MM.1S (cell line): ENCODE data around the gene SAMD4A.

Experiments
- DNase-seq: peaks from one replicate; pipeline ENCODE4 v3.0.0-alpha.2; 2015
- H2AFZ ChIP-seq: fragments of 300-600 bp; sonication (generic); 2 replicates; pipeline ENCODE4 v1.6.0; 2016; ENCODE audit warnings: antibody characterized with exemption, low read length
- H3F3A ChIP-seq: fragments of 300-600 bp; sonication (generic); 2 replicates; pipeline ENCODE4 v1.6.1; 2016; ENCODE audit warnings: mild to moderate bottlenecking, antibody characterized with exemption, low read length, moderate library complexity, mixed read lengths; ENCODE audit not compliant: insufficient read depth
- H3K27ac ChIP-seq: fragments of 300-600 bp; sonication (generic); 2 replicates; pipeline ENCODE4 v1.5.1; 2016; ENCODE audit warnings: mild to moderate bottlenecking, low read length
- H3K27me3 ChIP-seq: fragments of 300-600 bp; sonication (generic); replicated peaks from 2 replicates; pipeline ENCODE4 v1.6.0; 2016; ENCODE audit warnings: low read length; ENCODE audit not compliant: insufficient read depth
- H3K36me3 ChIP-seq: fragments of 300-600 bp; sonication (generic); replicated peaks from 2 replicates; pipeline ENCODE4 v1.6.1; 2016; ENCODE audit warnings: mild to moderate bottlenecking, low read length, mixed read lengths; ENCODE audit not compliant: insufficient read depth
- H3K4me1 ChIP-seq: fragments of 300-600 bp; sonication (generic); 2 replicates; pipeline ENCODE4 v1.6.1; 2016; ENCODE audit warnings: low read length, mixed read lengths
- H3K4me2 ChIP-seq: fragments of 300-600 bp; sonication (generic); 2 replicates; pipeline ENCODE4 v1.6.0; 2016; ENCODE audit warnings: low read depth, low read length
- H3K4me3 ChIP-seq: fragments of 300-600 bp; sonication (generic); 2 replicates; pipeline ENCODE4 v1.5.1; 2016; ENCODE audit warnings: low read length, mixed read lengths
- H3K79me2 ChIP-seq: fragments of 300-600 bp; sonication (generic); 2 replicates; pipeline ENCODE4 v1.6.1; 2016; ENCODE audit warnings: mixed run types, low read length, mixed read lengths
- H3K9ac ChIP-seq: fragments of 300-600 bp; sonication (generic); 2 replicates; pipeline ENCODE4 v1.6.1; 2016; ENCODE audit warnings: low read length, mixed read lengths
- H3K9me2 ChIP-seq: fragments of 300-600 bp; sonication (generic); replicated peaks from 2 replicates; pipeline ENCODE4 v1.6.1; 2016; ENCODE audit warnings: mild to moderate bottlenecking, low read length, mixed read lengths; ENCODE audit not compliant: insufficient read depth
- H3K9me3 ChIP-seq: fragments of 300-600 bp; sonication (generic); replicated peaks from 2 replicates; pipeline ENCODE4 v1.6.1; 2016; ENCODE audit warnings: mild to moderate bottlenecking, low read length, mixed read lengths; ENCODE audit not compliant: insufficient read depth
- H4K20me1 ChIP-seq: fragments of 300-600 bp; sonication (generic); 2 replicates; pipeline ENCODE4 v1.6.1; 2016; ENCODE audit warnings: mild to moderate bottlenecking, low read length, moderate library complexity, mixed read lengths; ENCODE audit not compliant: insufficient read depth
- EZH2 ChIP-seq: fragments of 300-600 bp; sonication (generic); optimal IDR thresholded peaks from 2 replicates; pipeline ENCODE3; 2017; ENCODE audit warnings: low read depth, mild to moderate bottlenecking, antibody characterized with exemption, low read length, mixed read lengths
- EZH2phosphoT487 ChIP-seq: fragments of 300-600 bp; sonication (generic); IDR thresholded peaks from 2 replicates; pipeline ENCODE4 v1.6.1; 2018; ENCODE audit warnings: antibody characterized with exemption, low read length
- TF ChIP-seq, protein P1 (sequence below): fragments of 300-600 bp; sonication (generic); IDR thresholded peaks from 2 replicates; pipeline ENCODE4 v1.5.1; 2016; ENCODE audit warnings: antibody characterized with exemption, low read length, mixed read lengths

SAMD4A gene

DNA sequence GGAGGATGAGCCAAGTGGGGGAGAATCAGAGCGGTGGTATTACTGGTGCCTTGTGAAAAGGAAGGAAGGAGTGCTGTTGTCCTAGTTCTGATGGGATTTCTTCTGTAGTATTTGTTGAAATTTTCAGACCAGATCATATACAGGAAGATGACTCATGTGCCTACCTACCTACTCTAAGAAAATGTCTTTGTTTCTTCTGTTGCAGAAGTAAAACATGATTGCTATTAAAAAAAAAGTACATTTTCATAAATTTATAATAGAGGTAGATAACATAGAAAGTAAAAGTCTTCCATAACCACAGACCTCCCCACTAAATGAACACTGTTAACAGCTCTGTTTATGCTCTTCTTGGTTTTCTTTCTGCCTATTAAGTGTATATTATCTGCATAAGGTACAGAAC, 26.9 kb downstream of the SAMD4A start:
- no peak for TF ChIP-seq EZH2phosphoT487
- no peak for TF ChIP-seq EZH2
- TF ChIP-seq, protein P1, sequence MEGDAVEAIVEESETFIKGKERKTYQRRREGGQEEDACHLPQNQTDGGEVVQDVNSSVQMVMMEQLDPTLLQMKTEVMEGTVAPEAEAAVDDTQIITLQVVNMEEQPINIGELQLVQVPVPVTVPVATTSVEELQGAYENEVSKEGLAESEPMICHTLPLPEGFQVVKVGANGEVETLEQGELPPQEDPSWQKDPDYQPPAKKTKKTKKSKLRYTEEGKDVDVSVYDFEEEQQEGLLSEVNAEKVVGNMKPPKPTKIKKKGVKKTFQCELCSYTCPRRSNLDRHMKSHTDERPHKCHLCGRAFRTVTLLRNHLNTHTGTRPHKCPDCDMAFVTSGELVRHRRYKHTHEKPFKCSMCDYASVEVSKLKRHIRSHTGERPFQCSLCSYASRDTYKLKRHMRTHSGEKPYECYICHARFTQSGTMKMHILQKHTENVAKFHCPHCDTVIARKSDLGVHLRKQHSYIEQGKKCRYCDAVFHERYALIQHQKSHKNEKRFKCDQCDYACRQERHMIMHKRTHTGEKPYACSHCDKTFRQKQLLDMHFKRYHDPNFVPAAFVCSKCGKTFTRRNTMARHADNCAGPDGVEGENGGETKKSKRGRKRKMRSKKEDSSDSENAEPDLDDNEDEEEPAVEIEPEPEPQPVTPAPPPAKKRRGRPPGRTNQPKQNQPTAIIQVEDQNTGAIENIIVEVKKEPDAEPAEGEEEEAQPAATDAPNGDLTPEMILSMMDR: no peak
- Histone ChIP-seq H3K4me1 (no peaks in the 10 kb centered on the region), H3K9ac (no peak overlapping the region), H3K4me2 (no peak overlapping the region), H3K9me2 (no peaks in the 10 kb centered on the region), H3K27ac (no peak overlapping the region), H3K27me3 (no peaks in the 10 kb centered on the region), H3K4me3 (no peak overlapping the region), H2AFZ (no peak overlapping the region), H4K20me1 (no peaks in the 10 kb centered on the region), H3K9me3 (no peaks in the 10 kb centered on the region), H3K79me2 (no peaks in the 10 kb centered on the region), H3K36me3 (no peaks in the 10 kb centered on the region), H3F3A (no peaks in the 10 kb centered on the region)
- DNase-seq: no peak

DNA sequence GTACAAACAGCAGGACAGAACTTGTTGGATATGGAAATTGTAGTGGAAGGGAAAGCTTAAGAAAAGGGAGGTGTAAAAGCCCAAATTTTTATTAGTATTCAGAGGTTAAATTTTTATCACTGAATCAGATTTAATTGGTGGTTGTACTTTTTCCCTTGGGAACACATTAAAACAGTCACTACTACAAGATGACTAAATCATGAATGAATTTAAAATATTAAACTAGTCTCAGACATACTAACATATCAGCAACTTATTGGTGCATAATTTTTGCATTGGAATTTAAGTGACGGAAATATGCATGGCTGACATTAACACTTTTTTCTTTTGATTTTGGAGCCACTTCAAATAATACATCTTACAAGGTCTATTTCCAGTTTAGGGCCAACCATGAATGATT, 27.6 kb downstream of the SAMD4A start:
- Histone ChIP-seq H3K27me3 (no peaks in the 10 kb centered on the region), H4K20me1 (no peaks in the 10 kb centered on the region), H3K4me2 (no peak overlapping the region), H3K79me2 (no peaks in the 10 kb centered on the region), H2AFZ (no peak overlapping the region), H3K27ac (no peak overlapping the region), H3K4me3 (no peak overlapping the region), H3K36me3 (no peaks in the 10 kb centered on the region), H3K9me2 (no peaks in the 10 kb centered on the region), H3K9ac (no peak overlapping the region), H3K9me3 (no peaks in the 10 kb centered on the region), H3K4me1 (no peaks in the 10 kb centered on the region), H3F3A (no peaks in the 10 kb centered on the region)
- TF ChIP-seq, protein P1: no peak
- no peak for TF ChIP-seq EZH2
- TF ChIP-seq EZH2phosphoT487: no peak
- DNase-seq: no peak

DNA sequence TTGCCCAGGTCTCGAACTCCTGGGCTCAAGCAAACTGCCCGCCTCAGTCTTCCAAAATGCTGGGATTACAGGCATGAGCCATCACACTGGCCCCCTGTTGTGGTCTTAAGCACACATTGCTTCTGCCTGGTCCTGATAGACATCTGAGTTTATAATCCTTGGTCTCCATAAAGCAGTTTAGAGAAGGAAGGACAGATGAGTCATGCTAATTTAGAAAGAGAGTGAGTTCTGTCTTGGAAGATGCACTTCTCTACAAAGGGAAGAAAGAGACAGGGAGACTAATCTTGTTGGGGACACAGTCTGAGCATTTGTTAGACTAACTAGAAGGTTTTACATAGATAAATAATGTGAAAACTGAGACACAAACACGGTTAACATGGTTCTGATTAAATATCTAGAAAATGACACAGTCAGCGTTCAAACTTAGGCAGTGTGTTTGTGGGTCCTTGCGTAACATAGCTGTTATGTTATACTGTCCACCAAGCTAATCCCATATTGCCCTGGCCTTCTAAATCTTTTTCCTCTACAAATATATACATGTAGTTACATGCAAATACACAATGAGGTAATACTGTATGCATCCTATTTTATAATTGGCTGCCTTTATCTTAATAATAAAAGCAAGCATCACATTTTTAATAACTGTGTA, 31.0 kb downstream of the SAMD4A start:
- no peak overlapping the region for H3K4me3 ChIP-seq
- TF ChIP-seq EZH2 (no peak), EZH2phosphoT487 (no peak)
- TF ChIP-seq, protein P1: no peak
- no peaks in the 10 kb centered on the region for H3K4me1 ChIP-seq
- H3K27ac ChIP-seq: no peak overlapping the region
- H3K9me2 ChIP-seq: no peaks in the 10 kb centered on the region
- DNase-seq: no peak
- no peak overlapping the region for H3K9ac ChIP-seq
- no peaks in the 10 kb centered on the region for H3K27me3 ChIP-seq
- no peaks in the 10 kb centered on the region for H3F3A ChIP-seq
- H3K4me2 ChIP-seq: no peak overlapping the region
- H3K36me3 ChIP-seq: no peaks in the 10 kb centered on the region
- H3K9me3 ChIP-seq: no peaks in the 10 kb centered on the region
- no peak overlapping the region for H2AFZ ChIP-seq
- no peaks in the 10 kb centered on the region for H3K79me2 ChIP-seq
- H4K20me1 ChIP-seq: no peaks in the 10 kb centered on the region
